ENCODE measurements around the gene SPNS3. TPM values are rescaled to one million over a fixed set of nuclear protein-coding genes. Genes with fewer than 3 reads are reported as not detected.

SPNS3 gene
- not detected for total RNA-seq

GRCh38 chr17:4433515-4434031 lies at the start of gene SPNS3:
SPNS3 (plus strand) TSS chr17:4433940; CDS start chr17:4433968, 28 bp downstream.
- ATAC-seq (no peak), DNase-seq (no peak)
- Histone ChIP-seq H3K4me3 (no peak within 1 kb of the TSS), H3K36me3 (no peaks in the 10 kb centered on the region), H3K27me3 (no peaks in the 10 kb centered on the region), H3K4me1 (no peaks in the 10 kb centered on the region), H3K27ac (no peak within 1 kb of the TSS), H3K9me3 (no peaks in the 10 kb centered on the region)
- TF ChIP-seq POLR2A (IDR thresholded peaks at IDR 0.05) (no peak), CTCF (IDR thresholded peaks at IDR 0.05 in 4 of 5, conservative IDR thresholded peaks at IDR 0.05 in 1 of 5) (no peak)
- in situ Hi-C loops (cut with MboI; ENCODE audit: low sequenced_read_pairs in 4 of 4): loop anchor here in 2 of 4 donors (25.0 kb wide), 1 partner anchor 204 kb away; the partner anchor contains the start of gene ALOX15 (in 2 of the 2)
- intact Hi-C loops (cut with DNase I; ENCODE audit: low total_unique reads): no loop called here

- Histone ChIP-seq H3K9me3 (no peaks in the 10 kb centered on the region), H3K36me3 (no peaks in the 10 kb centered on the region), H3K4me1 (no peaks in the 10 kb centered on the region), H3K4me3 (no peak overlapping the region), H3K27me3 (no peaks in the 10 kb centered on the region), H3K27ac (no peak overlapping the region)
- ATAC-seq (no peak), DNase-seq (no peak)
- intact Hi-C loops (cut with DNase I; ENCODE audit: low total_unique reads): no loop called here
- TF ChIP-seq POLR2A (IDR thresholded peaks at IDR 0.05) (no peak), CTCF (IDR thresholded peaks at IDR 0.05 in 4 of 5, conservative IDR thresholded peaks at IDR 0.05 in 1 of 5) (no peak)
- in situ Hi-C loops (cut with MboI; ENCODE audit: low sequenced_read_pairs in 4 of 4): no loop called here
Measured at GRCh38 chr17:4386406-4386805, 47.3 kb upstream of the SPNS3 start.

GRCh38 chr17:4387137-4387536 lies 46.6 kb upstream of the SPNS3 start:
- TF ChIP-seq POLR2A (IDR thresholded peaks at IDR 0.05): no peak
- TF ChIP-seq CTCF (IDR thresholded peaks at IDR 0.05 in 4 of 5, conservative IDR thresholded peaks at IDR 0.05 in 1 of 5): no peak
- Histone ChIP-seq H3K27ac (no peak overlapping the region), H3K9me3 (no peaks in the 10 kb centered on the region), H3K4me3 (no peak overlapping the region), H3K27me3 (no peaks in the 10 kb centered on the region), H3K36me3 (no peaks in the 10 kb centered on the region), H3K4me1 (no peaks in the 10 kb centered on the region)
- DNase-seq (no peak), ATAC-seq (no peak)
- in situ Hi-C loops (cut with MboI; ENCODE audit: low sequenced_read_pairs in 4 of 4): no loop called here
- intact Hi-C loops (cut with DNase I; ENCODE audit: low total_unique reads): no loop called here

- DNase-seq: no peak
- Histone ChIP-seq H3K27me3 (no peaks in the 10 kb centered on the region), H3K36me3 (no peaks in the 10 kb centered on the region), H3K4me1 (no peaks in the 10 kb centered on the region), H3K4me3 (no peak overlapping the region), H3K9me3 (no peaks in the 10 kb centered on the region), H3K27ac (no peak overlapping the region)
- ATAC-seq: no peak
- intact Hi-C loops (cut with DNase I; ENCODE audit: low total_unique reads): no loop called here
- no peak for TF ChIP-seq CTCF (IDR thresholded peaks at IDR 0.05 in 4 of 5, conservative IDR thresholded peaks at IDR 0.05 in 1 of 5)
- TF ChIP-seq POLR2A (IDR thresholded peaks at IDR 0.05): no peak
- in situ Hi-C loops (cut with MboI; ENCODE audit: low sequenced_read_pairs in 4 of 4): no loop called here
Measured at GRCh38 chr17:4389079-4389478, 44.7 kb upstream of the SPNS3 start.

GRCh38 chr17:4393806-4394205 lies 39.9 kb upstream of the SPNS3 start:
- Histone ChIP-seq H3K9me3 (no peaks in the 10 kb centered on the region), H3K4me1 (no peaks in the 10 kb centered on the region), H3K27me3 (no peaks in the 10 kb centered on the region), H3K27ac (no peak overlapping the region), H3K36me3 (no peaks in the 10 kb centered on the region), H3K4me3 (no peak overlapping the region)
- DNase-seq: no peak
- in situ Hi-C loops (cut with MboI; ENCODE audit: low sequenced_read_pairs in 4 of 4): no loop called here
- intact Hi-C loops (cut with DNase I; ENCODE audit: low total_unique reads): no loop called here
- no peak for TF ChIP-seq POLR2A (IDR thresholded peaks at IDR 0.05)
- no peak for TF ChIP-seq CTCF (IDR thresholded peaks at IDR 0.05 in 4 of 5, conservative IDR thresholded peaks at IDR 0.05 in 1 of 5)
- ATAC-seq: no peak

All from gastrocnemius medialis (tissue), 4 donors.